Activated T-cell treated with anti-CD3 and anti-CD28 coated beads, Interleukin-2, amount 50 U/mL, for 1 hour (primary cell): ENCODE measurements around the gene ATP8B3.
A peak's percentile ranks its signal among the peaks of the same experiment; 100 is the strongest.
"Not testable (repeated sequence)": the region's sequence is repeated elsewhere in the genome, so short reads cannot be mapped to it uniquely, and the experiment has no call there.

Experiments
- DNase-seq: peaks from one replicate; pipeline ENCODE4 v3.0.0-alpha.2; 2020

The ATP8B3 gene

DNA sequence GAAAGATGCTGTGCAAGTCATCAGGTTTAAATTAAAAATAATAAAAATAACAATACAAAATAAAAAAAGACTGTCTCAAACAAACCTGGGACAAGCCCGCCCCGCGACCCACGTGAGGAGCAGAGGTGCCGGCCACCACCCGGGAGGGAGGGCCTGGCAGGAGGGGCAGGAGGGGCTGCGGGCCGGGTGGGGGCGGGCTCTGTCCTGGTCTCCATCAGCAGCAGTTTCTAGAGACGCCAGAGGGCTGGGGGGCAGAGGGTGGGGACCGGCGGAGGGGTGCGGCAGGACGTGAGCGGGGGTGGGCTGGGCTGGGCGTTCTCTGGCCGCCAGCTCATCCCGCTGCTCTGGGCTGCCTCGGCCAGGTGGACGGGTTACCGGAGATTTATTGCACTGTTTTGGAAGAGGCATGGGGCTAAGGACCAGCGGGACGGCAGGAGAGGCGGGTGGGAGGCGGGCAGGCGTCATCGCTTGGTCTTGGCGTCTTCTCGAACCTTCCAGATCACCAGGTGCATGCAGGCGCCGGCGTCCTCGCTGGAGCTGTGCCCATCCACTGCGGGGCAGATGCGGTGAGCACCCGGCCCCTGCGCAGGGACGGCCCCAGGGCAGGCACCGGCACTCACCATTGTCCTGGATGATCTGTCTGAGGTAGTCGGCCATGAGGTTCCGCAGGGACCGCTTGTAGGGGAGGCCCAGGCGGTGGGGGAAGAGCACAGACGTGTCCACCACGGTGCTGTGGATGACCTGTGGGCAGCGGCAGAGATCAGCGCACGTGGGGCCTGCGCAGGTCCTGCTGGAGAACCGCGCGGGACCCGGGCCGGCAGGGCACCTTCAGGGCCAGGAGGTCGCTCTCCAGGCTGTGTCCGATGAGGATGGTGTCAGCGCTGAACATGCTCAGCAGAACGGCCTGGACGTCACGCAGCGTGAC, 3.8 kb upstream of the ATP8B3 start:
- no peak for DNase-seq

- DNase-seq, result no peak
Observed at GRCh38 chr19:1814833-1815604, 2.9 kb upstream of the ATP8B3 start.

GRCh38 chr19:1814391-1814790, 2.3 kb upstream of the ATP8B3 start:
- DNase-seq, result no peak

DNA sequence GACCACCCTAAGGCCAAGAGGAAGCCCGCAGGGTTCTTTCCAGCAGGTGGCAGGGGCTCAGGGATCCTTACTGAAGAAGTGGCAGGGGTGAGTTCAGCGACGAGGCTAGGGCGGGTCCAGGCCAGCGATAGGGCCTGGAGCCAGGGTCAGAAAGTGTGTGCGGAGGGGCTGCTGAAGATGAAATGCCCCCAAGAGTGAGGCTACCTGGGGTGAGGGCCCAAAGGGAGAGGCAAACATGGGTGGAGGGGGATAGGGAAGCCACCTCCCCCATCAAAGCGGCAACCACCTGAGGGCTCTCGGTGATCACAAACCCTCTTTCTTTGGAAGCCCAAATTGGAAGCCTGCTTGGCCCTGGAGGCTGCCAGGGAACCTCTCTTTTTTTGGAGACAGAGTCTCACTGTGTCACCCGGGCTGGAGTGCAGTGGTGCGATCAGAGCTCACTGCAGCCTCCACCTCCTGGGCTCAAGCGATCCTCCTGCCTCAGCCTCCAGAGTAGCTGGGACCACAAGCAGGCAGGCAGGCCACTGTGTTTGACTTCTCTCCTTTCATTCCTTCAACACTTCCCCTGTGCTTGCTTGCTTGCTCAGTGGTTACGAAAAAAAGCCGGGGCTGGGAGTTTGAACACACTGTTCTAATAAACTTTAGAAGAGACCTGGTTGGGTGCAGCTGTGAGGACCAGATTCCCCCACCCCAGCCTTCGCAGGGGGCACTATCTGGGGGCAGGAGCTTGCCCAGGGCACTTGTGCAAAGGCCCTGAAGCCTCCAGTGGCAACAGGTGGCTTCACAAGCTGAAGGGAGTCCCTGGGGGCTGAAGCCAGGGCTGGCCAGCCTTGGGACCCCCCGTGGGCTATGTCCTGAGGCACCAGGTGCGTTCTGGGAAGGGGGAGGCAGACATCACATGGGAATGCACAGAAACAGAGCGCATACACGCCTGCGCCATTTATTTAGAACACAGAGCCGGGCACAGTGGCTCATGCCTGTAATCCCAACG, 1.4 kb upstream of the ATP8B3 start:
- DNase-seq, result no peak

GRCh38 chr19:1812426-1813191, 533 bp upstream of the ATP8B3 start:
- peak; percentile 82 for DNase-seq

DNA sequence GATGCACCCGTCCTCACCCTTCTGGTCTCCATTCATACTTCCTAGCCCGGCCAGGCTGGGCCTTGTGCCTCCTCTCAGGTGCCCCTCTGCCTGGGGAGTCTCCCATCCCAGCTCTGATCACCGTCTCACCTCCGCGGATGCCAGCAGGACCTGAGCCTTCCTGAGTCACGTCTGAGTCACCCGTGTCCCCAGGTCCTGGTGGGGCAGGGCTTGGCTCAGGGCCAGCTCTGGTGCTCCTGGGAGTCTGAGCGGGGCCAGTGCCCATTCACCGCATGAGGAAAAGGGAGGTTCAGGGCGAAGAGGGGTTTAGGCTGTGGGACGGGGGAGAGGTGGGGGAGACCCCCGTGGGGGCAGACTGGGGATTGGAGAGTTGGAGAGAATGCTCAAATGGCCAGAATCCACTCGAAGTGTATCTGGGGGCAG, 593 bp downstream of the ATP8B3 start:
- peak; percentile 60 for DNase-seq

DNA sequence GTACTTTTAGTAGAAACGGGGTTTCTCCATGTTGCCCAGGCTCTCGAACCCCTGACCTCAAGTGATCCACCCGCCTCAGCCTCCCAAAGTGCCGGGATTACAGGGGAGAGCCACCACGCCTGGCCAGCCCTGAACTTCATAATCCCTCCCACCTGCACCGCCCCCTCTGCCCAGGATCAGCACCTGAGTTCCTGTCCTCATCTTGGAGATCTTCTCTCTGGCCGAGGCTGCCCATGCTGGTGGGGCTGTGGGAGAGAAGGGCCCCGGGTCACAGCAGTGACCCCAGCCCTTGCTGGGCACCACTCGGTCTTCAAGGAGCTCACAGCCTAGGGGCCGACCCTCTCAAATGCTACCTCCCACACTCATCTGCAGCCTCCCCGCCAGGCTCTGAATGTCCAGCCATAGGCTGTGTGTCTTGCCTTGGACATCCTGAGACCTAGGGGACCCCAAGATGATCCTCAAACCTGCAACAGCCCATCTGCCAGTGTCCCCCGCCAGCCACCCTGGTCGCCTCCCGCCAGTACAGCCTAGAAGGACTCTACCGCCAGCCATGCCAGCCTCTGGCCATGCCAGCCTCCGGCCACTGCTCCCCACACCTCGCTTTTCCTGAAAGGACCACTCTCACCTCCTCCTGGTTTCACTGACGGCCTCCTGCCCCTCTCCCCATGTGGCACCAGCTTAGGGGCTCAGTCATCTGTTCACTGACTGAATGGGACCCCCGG, 1.5 kb downstream of the ATP8B3 start:
- no peak for DNase-seq

DNA sequence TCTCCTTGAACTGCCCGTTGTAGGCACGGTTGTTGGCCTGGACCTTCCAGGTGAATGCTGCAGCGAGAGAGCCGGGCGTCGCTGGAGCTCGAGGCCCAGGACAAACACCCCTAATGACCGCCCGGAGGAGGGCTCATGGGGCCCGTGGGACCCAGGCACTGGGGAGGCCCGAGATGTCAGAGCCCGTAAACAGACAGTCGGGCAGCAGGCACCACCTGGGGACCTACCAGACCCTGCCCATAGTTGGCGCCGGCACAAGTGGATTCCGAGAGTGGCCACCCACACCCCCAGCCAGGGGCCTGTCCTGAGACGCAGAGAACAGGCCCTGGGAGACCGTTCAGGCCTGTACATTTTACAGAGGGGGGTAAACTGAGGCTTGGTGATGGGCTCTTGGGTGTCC, 2.4 kb downstream of the ATP8B3 start:
- no peak for DNase-seq

GRCh38 chr19:1808395-1808731, 3.7 kb downstream of the ATP8B3 start:
- no peak for DNase-seq

DNA sequence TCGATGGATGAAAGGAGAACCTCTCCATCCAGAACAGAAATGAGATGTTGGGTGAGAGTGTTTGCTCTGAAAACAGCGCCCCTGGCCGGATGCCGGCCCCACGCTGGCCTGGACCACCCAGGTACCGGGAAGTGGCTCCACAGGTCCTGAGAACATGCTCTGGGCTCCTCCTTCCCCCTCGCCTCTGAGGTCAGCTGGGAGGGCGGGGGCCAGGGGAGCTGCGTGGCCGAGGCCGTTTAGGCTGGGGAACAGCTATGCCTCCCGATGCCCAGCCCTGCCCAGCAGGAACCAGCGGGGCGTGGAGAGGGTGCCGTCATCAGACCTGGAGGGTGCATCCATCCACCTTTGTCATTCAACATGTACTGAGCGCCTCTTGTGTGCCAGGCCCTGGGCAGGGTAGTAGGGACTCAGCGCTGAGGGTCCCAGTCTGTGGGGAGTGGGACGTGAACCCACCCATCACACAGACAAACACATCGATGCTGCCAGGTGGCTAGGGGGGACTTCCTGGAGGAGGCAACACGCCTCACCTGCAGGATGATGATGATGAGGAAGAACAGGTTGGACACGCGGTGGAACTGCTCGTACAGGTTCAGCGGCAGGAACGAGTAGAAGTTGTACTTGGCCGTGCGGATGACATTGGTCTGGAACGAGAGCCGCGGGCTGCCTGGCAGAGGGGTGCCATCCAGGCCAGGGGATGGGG, 4.2 kb downstream of the ATP8B3 start:
- no peak for DNase-seq

GRCh38 chr19:1807030-1807694, 4.9 kb downstream of the ATP8B3 start:
- no peak for DNase-seq

DNA sequence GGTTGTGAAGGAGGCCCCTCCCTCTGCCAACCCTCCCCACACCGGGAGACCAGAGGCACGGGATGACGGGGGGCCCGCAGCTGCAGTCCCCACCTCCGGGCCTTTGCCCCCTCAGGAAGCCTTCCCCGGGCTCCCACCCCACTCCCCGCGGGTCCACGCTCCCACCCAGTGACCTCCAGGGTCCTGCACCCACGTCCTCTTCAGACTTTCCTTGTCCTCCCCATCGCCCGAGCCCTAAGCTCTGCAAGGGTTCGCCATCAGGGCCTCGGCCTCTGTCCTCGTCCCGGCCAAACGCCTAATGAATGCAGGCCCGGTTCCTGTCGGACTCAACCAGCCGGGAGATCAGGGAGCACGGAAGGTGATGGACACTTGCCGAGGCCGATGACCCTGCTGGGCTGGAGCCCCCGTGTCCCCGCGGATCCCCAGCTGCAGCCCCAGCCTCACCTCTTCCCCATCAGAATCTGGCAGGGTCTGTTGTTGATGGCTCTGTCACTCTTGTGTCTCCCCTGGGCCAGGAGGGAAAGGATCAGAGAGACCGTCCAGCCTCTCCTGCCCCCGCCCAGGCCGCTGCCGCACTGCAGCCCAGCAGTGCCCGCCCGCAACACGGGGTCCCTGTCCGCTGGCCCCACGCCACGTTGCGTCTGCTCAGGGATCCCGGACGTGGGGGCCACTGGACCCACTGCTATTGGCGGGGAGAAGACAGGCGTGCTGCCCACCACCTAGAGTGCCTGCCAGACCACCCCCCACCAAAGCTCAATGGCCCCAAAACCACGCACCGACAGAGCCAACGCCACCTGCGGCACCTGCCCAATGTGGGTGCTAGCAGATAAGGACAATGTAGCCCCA, 5.7 kb downstream of the ATP8B3 start:
- no peak for DNase-seq

- DNase-seq, result no peak
Observed at GRCh38 chr19:1805401-1806183, 6.5 kb downstream of the ATP8B3 start.

GRCh38 chr19:1804858-1805257, 7.2 kb downstream of the ATP8B3 start:
- DNase-seq, result no peak

DNA sequence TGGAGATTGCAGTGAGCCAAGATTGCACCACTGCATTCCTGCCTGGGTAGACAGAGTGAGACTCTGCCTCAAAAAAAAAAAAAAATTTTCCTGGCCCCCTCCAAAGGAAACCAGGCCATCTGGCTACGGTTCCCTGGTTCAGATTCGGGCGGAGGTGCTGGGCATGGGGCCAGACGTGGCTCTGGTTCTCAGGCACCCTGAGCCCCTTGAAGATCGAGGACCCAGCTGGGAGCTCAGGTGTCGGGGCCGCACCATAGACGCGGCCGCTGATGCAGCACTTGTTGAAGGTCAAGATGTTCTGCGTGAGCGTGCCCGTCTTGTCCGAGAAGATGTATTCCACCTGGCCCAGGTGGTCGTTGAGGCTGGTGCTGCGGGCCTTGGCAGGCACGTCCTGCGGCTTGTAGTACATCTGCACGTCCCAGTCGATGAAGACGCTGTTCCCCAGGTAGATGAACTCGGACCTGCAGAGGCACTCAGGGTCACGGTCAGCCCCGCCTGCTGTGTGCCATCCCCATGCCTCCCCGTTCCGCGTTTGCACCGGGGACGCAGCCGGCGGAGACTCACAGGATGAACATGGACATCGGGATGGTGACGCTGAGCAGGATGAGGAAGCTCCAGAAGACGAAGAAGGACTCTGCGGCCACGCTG, 12.3 kb downstream of the ATP8B3 start:
- DNase-seq, result no peak

- not testable (repeated sequence) for DNase-seq
Observed at GRCh38 chr19:1797313-1797712, 14.8 kb downstream of the ATP8B3 start.

GRCh38 chr19:1796395-1797142, 15.5 kb downstream of the ATP8B3 start:
- DNase-seq, result no peak
